ENCODE data around the gene WIPI1. TPM values are rescaled to one million over a fixed set of nuclear protein-coding genes. Genes with fewer than 3 reads are reported as not detected.
"Not testable (repeated sequence)": the region's sequence is repeated elsewhere in the genome, so short reads cannot be mapped to it uniquely, and the experiment has no call there.

The WIPI1 gene
- polyA plus RNA-seq, 4 donors: 11.6 to 26.2 (median 19.9) TPM

GRCh38 chr17:68379177-68379510, 78.2 kb downstream of the WIPI1 start:
- FAIRE-seq: no peak
- no peaks in the 10 kb centered on the region for H3K27me3 ChIP-seq (ENCODE audit: control insufficient read depth in 3 of 3, insufficient read depth in 3 of 3, low read length in 3 of 3)
- 85 to 95% (median 89%) methylated on average over 3 of the region's 3 CpGs for WGBS, 3 donors
- H3K4me3 ChIP-seq (ENCODE audit: low read depth in 1 of 3, low read length in 3 of 3): no peak overlapping the region
- peak overlapping the region in 2 of 3 donors; percentile 14 to 89 for H3K27ac ChIP-seq (ENCODE audit: low read depth in 1 of 3, low read length in 2 of 3)
- no peaks in the 10 kb centered on the region for H3K36me3 ChIP-seq (ENCODE audit: control insufficient read depth in 3 of 3, insufficient read depth in 2 of 3, low read depth in 1 of 3, low read length in 3 of 3)
- no peak for DNase-seq
- H3K4me1 ChIP-seq (ENCODE audit: control insufficient read depth in 3 of 3, insufficient read depth in 2 of 3, low read depth in 1 of 3, low read length in 2 of 3): peaks cover 0 to 13% (median 0%) of the 10 kb centered on the region in 3 donors
- no peaks in the 10 kb centered on the region for H3K9me3 ChIP-seq (ENCODE audit: control insufficient read depth in 2 of 2, insufficient read depth in 1 of 2, low read depth in 1 of 2, low read length in 1 of 2)

GRCh38 chr17:68378268-68379176, 78.8 kb downstream of the WIPI1 start:
- peaks cover 0 to 10% (median 0%) of the 10 kb centered on the region in 3 donors for H3K4me1 ChIP-seq (ENCODE audit: control insufficient read depth in 3 of 3, insufficient read depth in 2 of 3, low read depth in 1 of 3, low read length in 2 of 3)
- H3K36me3 ChIP-seq (ENCODE audit: control insufficient read depth in 3 of 3, insufficient read depth in 2 of 3, low read depth in 1 of 3, low read length in 3 of 3): no peaks in the 10 kb centered on the region
- no peak for FAIRE-seq
- 49 to 67% (median 61%) methylated on average over 21 of the region's 21 CpGs for WGBS, 3 donors
- peak overlapping the region in 2 of 3 donors; percentile 21 to 89 for H3K27ac ChIP-seq (ENCODE audit: low read depth in 1 of 3, low read length in 2 of 3)
- H3K9me3 ChIP-seq (ENCODE audit: control insufficient read depth in 2 of 2, insufficient read depth in 1 of 2, low read depth in 1 of 2, low read length in 1 of 2): no peaks in the 10 kb centered on the region
- DNase-seq: peak; percentile 11 to 12
- H3K27me3 ChIP-seq (ENCODE audit: control insufficient read depth in 3 of 3, insufficient read depth in 3 of 3, low read length in 3 of 3): no peaks in the 10 kb centered on the region
- H3K4me3 ChIP-seq (ENCODE audit: low read depth in 1 of 3, low read length in 3 of 3): no peak overlapping the region

DNA sequence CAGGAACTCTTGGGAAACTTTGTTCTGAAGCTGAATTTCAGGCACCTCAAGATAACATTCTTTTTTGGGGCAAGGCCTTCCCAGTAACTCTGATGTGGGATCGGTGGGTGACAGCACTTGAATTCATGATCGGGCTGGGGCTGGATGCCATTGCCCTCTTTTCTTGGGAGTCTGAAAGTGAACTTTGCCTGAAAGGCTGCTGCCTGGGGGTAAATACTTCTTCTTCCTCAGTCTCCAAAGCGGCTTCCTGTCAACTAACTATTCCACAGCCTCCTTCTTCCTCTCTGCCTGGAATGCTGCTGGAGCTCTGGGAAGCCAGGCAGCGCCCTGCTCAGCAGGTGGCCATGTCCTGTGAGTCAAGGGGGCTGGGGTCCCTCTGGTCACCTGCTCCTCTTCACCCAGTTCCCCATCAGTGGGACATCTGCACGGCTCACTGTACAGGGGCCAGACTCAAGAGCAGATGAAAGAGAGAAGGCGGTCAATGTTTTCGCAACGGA, 79.5 kb downstream of the WIPI1 start:
- Histone ChIP-seq H3K4me3 (ENCODE audit: low read depth in 1 of 3, low read length in 3 of 3) (no peak overlapping the region), H3K4me1 (ENCODE audit: control insufficient read depth in 3 of 3, insufficient read depth in 2 of 3, low read depth in 1 of 3, low read length in 2 of 3) (peaks cover 0 to 6% (median 0%) of the 10 kb centered on the region in 3 donors), H3K36me3 (ENCODE audit: control insufficient read depth in 3 of 3, insufficient read depth in 2 of 3, low read depth in 1 of 3, low read length in 3 of 3) (no peaks in the 10 kb centered on the region), H3K27me3 (ENCODE audit: control insufficient read depth in 3 of 3, insufficient read depth in 3 of 3, low read length in 3 of 3) (no peaks in the 10 kb centered on the region), H3K9me3 (ENCODE audit: control insufficient read depth in 2 of 2, insufficient read depth in 1 of 2, low read depth in 1 of 2, low read length in 1 of 2) (no peaks in the 10 kb centered on the region), H3K27ac (ENCODE audit: low read depth in 1 of 3, low read length in 2 of 3) (peak overlapping the region in 1 of 3 donors; percentile 89)
- DNase-seq (no peak), FAIRE-seq (no peak)
- 68 to 80% (median 73%) methylated on average over 8 of the region's 8 CpGs for WGBS, 3 donors

DNA sequence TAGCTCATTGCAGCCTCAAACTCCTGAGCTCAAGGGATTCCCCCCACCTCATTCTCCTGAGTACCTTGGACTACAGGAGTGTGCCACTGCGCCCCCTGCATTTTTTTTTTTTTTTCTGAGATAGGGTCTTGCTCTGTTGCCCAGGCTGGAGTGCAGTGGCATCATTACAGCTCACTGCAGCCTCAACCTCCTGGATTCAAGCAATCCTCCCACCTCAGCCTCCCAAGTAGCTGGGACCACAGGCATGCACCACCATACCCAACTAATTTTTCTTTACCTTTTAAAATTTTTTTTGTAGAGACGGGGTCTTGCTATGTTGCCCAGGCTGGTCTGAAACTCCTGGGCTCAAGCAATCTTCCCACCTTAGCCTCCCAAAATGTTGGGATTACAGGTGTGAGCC, 81.1 kb downstream of the WIPI1 start:
- H3K36me3 ChIP-seq (ENCODE audit: control insufficient read depth in 3 of 3, insufficient read depth in 2 of 3, low read depth in 1 of 3, low read length in 3 of 3); H3K27ac ChIP-seq (ENCODE audit: low read depth in 1 of 3, low read length in 2 of 3); H3K9me3 ChIP-seq (ENCODE audit: control insufficient read depth in 2 of 2, insufficient read depth in 1 of 2, low read depth in 1 of 2, low read length in 1 of 2); DNase-seq; FAIRE-seq; H3K4me3 ChIP-seq (ENCODE audit: low read depth in 1 of 3, low read length in 3 of 3); H3K4me1 ChIP-seq (ENCODE audit: control insufficient read depth in 3 of 3, insufficient read depth in 2 of 3, low read depth in 1 of 3, low read length in 2 of 3); H3K27me3 ChIP-seq (ENCODE audit: control insufficient read depth in 3 of 3, insufficient read depth in 3 of 3, low read length in 3 of 3): not testable (repeated sequence)
- WGBS, 3 donors: 72 to 100% (median 95%) methylated on average over 2 of the region's 2 CpGs

- Histone ChIP-seq H3K36me3 (ENCODE audit: control insufficient read depth in 3 of 3, insufficient read depth in 2 of 3, low read depth in 1 of 3, low read length in 3 of 3) (no peaks in the 10 kb centered on the region), H3K27me3 (ENCODE audit: control insufficient read depth in 3 of 3, insufficient read depth in 3 of 3, low read length in 3 of 3) (no peaks in the 10 kb centered on the region), H3K9me3 (ENCODE audit: control insufficient read depth in 2 of 2, insufficient read depth in 1 of 2, low read depth in 1 of 2, low read length in 1 of 2) (no peaks in the 10 kb centered on the region), H3K4me1 (ENCODE audit: control insufficient read depth in 3 of 3, insufficient read depth in 2 of 3, low read depth in 1 of 3, low read length in 2 of 3) (peaks cover 0 to 4% (median 0%) of the 10 kb centered on the region in 3 donors), H3K4me3 (ENCODE audit: low read depth in 1 of 3, low read length in 3 of 3) (no peak overlapping the region), H3K27ac (ENCODE audit: low read depth in 1 of 3, low read length in 2 of 3) (no peak overlapping the region)
- no peak for DNase-seq
- WGBS, 3 donors: 91 to 98% (median 94%) methylated on average over 8 of the region's 8 CpGs
- FAIRE-seq: no peak
Observed at GRCh38 chr17:68375566-68375965, 81.7 kb downstream of the WIPI1 start.

Other genes with a start within 250 kb of the WIPI1 start
- gene AMZ2, start 209.5 kb downstream of the WIPI1 start, polyA plus RNA-seq: 10 to 100 TPM; 29.1 to 50.8 (median 33.9) TPM
- under 1 TPM in 2 of 4 donors, not detected in 2; 0.18 to 0.25 TPM for gene SLC16A6, start 166.4 kb downstream of the WIPI1 start, polyA plus RNA-seq
- gene ARSG, start 166.0 kb downstream of the WIPI1 start, polyA plus RNA-seq: 1 to 10 TPM in 2 of 4 donors, under 1 TPM in 1, not detected in 1; 0.81 to 1.6 (median 1.3) TPM
- 100 to 1,000 TPM in 1 of 4 donors, 10 to 100 TPM in 3; 22.4 to 124 (median 47.2) TPM for gene PRKAR1A, start 54.9 kb upstream of the WIPI1 start, polyA plus RNA-seq
- 10 to 100 TPM in 1 of 4 donors, 1 to 10 TPM in 1, not detected in 2; 4.4 to 30.3 TPM for gene FAM20A, start 143.9 kb upstream of the WIPI1 start, polyA plus RNA-seq